ENCODE measurements around the gene CACUL1. TPM values are rescaled to one million over a fixed set of nuclear protein-coding genes. Genes with fewer than 3 reads are reported as not detected.

Gene CACUL1
- total and polyA plus RNA-seq, 2 donors (not counting 3 experiments of a cell fraction or from before 2014, with no cell fraction given), result 6.0 to 35.1 TPM

DNA sequence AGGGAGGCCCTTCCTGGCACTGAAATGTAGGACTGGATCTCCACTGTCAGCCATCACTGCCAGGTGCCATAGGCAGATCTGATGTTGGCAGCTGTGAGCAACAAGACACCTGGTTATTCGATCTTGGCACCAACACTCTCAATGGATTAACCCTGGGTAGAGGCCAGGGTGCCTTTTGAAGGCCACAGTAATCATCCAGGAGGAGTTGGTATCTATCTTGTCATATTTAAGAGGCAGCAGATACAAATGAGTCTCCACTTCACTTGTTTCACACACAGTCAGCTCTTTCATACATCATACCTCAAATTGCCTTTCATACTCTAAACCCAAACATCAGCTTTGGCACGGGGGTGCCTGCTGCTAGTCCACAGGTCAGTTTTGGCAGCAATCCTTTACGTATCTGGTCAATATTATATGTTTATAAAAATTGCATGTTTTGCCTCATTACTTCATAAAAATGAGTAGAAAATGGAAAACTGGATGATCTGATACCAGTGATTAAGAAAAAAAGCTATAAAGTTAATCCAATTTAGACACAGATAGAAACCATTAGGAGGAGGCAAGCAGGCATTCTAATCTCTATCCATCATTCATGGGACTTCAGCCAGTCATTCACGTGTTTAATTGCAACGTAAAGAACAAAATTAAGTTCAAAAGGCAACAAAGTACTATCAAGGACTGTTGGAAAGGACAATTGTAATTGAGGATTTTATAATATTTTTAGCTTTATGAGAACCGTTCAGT lies 12.7 kb upstream of the CACUL1 start:
- no peak overlapping the region for H2AFZ ChIP-seq (ENCODE audit: low read depth, low read length)
- BruUV-seq (replicated peaks), result no TSS peak
- DNase-seq (ENCODE audit: low read depth, low spot score), result no peak
- TF ChIP-seq FOS (IDR thresholded peaks at IDR 0.05; ENCODE audit: borderline replicate concordance, insufficient read depth, low read length) (no peak), MYC (IDR thresholded peaks at IDR 0.05; ENCODE audit: low read depth, low read length) (no peak), EZH2 (IDR thresholded peaks at IDR 0.05; ENCODE audit: borderline replicate concordance, low read depth, low read length, severe bottlenecking) (no peak), MAX (IDR thresholded peaks at IDR 0.05; ENCODE audit: insufficient read depth, insufficient read length) (no peak), CTCF (IDR thresholded peaks at IDR 0.05; ENCODE audit: extremely low read depth in 1 of 2, insufficient read depth in 1 of 2, low read depth in 1 of 2, low read length in 2 of 2) (no peak), POLR2AphosphoS5 (IDR thresholded peaks at IDR 0.05; ENCODE audit: insufficient read depth, low read depth, low read length) (no peak), JUN (IDR thresholded peaks at IDR 0.05; ENCODE audit: borderline replicate concordance, insufficient read depth, insufficient read length, low read depth) (no peak), POLR2A (IDR thresholded peaks at IDR 0.05; ENCODE audit: low read depth, low read length) (no peak)
- CTCF ChIA-PET, result no interaction called here
- H3K9ac ChIP-seq (replicated peaks; ENCODE audit: extremely low read depth, insufficient read depth, low read length), result no peak overlapping the region
- POLR2A ChIA-PET, result no interaction called here
- no peaks in the 10 kb centered on the region for H3K9me3 ChIP-seq (replicated peaks; ENCODE audit: control insufficient read depth, insufficient read depth, low read length)
- no peak overlapping the region for H3K4me2 ChIP-seq (ENCODE audit: insufficient read depth, low read length)
- no peaks in the 10 kb centered on the region for H3K36me3 ChIP-seq (ENCODE audit: control insufficient read depth in 2 of 2, extremely low read depth in 1 of 2, insufficient read depth in 2 of 2, low read length in 2 of 2)
- no peak overlapping the region for H3K4me3 ChIP-seq (replicated peaks in 1 of 3; ENCODE audit: insufficient read depth in 1 of 3, low read depth in 1 of 3, low read length in 3 of 3)
- peaks cover 2 to 8% of the 10 kb centered on the region in 2 experiments for H3K27me3 ChIP-seq (ENCODE audit: control insufficient read depth in 2 of 2, insufficient read depth in 2 of 2, low read length in 2 of 2)
- no peaks in the 10 kb centered on the region for H3K79me2 ChIP-seq (ENCODE audit: control insufficient read depth, insufficient read depth, low read length)
- no peak overlapping the region for H3K27ac ChIP-seq (ENCODE audit: insufficient read depth, low read depth, low read length)
- no peaks in the 10 kb centered on the region for H3K4me1 ChIP-seq (ENCODE audit: control insufficient read depth, extremely low read depth, insufficient read depth, low read length)
- dilution Hi-C loops (cut with MboI; ENCODE audit: extremely low pct_ligation_motif_present, low sequenced_read_pairs), result no loop called here
- no peaks in the 10 kb centered on the region for H4K20me1 ChIP-seq (replicated peaks; ENCODE audit: control insufficient read depth, extremely low read depth, insufficient read depth, low read length)
- FAIRE-seq, result no peak
- intact Hi-C loops (cut with micrococcal nuclease), result no loop called here
- H3K9me1 ChIP-seq (replicated peaks; ENCODE audit: control insufficient read depth, extremely low read depth, insufficient read depth, low read length), result no peaks in the 10 kb centered on the region
